Stomach smooth muscle (tissue), 2 donors: Measurements from ENCODE around the gene GJA9.

ENCODE experiments used
- H3K27ac ChIP-seq: one replicate; pipeline ENCODE4 v1.7.0; 2013; ENCODE audit warnings: mild to moderate bottlenecking, low read length, inconsistent platforms
- H3K27me3 ChIP-seq, 2 donors: one replicate each; pipeline ENCODE4 v1.7.0; 2013; ENCODE audit warnings: low read length in 2 of 2; ENCODE audit not compliant: insufficient read depth in 2 of 2, control insufficient read depth in 1 of 2
- H3K36me3 ChIP-seq, 2 donors: one replicate each; pipeline ENCODE4 v1.7.0; 2013; ENCODE audit warnings: low read length in 2 of 2; ENCODE audit not compliant: control insufficient read depth in 2 of 2, insufficient read depth in 2 of 2
- H3K4me1 ChIP-seq: one replicate; pipeline ENCODE4 v1.7.0; 2013; ENCODE audit warnings: low read length; ENCODE audit not compliant: control insufficient read depth, insufficient read depth
- H3K4me3 ChIP-seq, 2 donors: one replicate each; pipeline ENCODE4 v1.7.0; 2013; ENCODE audit warnings: low read length in 2 of 2
- H3K9ac ChIP-seq, 2 donors: one replicate each; pipeline ENCODE4 v1.7.0; 2013; ENCODE audit warnings: low read length in 2 of 2, mild to moderate bottlenecking in 1 of 2
- H3K9me3 ChIP-seq, 2 donors: one replicate each; pipeline ENCODE4 v1.7.0; 2013; ENCODE audit warnings: low read length in 2 of 2; ENCODE audit not compliant: control insufficient read depth in 2 of 2
- donor health status: healthy.
- donor health status: Pancreatic carcinoma.

The GJA9 gene

GRCh38 chr1:38831731-38832369 is 49.5 kb downstream of the GJA9 start:
- no peaks in the 10 kb centered on the region for H3K9me3 ChIP-seq
- peaks cover 10% of the 10 kb centered on the region for H3K4me1 ChIP-seq
- no peaks in the 10 kb centered on the region for H3K27me3 ChIP-seq
- no peak overlapping the region for H3K9ac ChIP-seq
- no peaks in the 10 kb centered on the region for H3K36me3 ChIP-seq
- H3K27ac ChIP-seq = no peak overlapping the region
- no peak overlapping the region for H3K4me3 ChIP-seq

GRCh38 chr1:38829368-38829767 is 52.0 kb downstream of the GJA9 start:
- Histone ChIP-seq H3K36me3 (no peaks in the 10 kb centered on the region), H3K4me3 (no peak overlapping the region), H3K4me1 (peaks cover 10% of the 10 kb centered on the region), H3K9ac (no peak overlapping the region), H3K27ac (no peak overlapping the region), H3K9me3 (no peaks in the 10 kb centered on the region), H3K27me3 (peaks cover 0 to 2% of the 10 kb centered on the region in 2 donors)

- Histone ChIP-seq H3K27ac (no peak overlapping the region), H3K27me3 (peaks cover 0 to 2% of the 10 kb centered on the region in 2 donors), H3K9me3 (no peaks in the 10 kb centered on the region), H3K4me1 (peaks cover 10% of the 10 kb centered on the region), H3K4me3 (no peak overlapping the region), H3K36me3 (no peaks in the 10 kb centered on the region), H3K9ac (no peak overlapping the region)
Observed at GRCh38 chr1:38827318-38827717, 54.1 kb downstream of the GJA9 start.

- Histone ChIP-seq H3K9ac (no peak overlapping the region), H3K4me1 (peaks cover 10% of the 10 kb centered on the region), H3K27me3 (peaks cover 0 to 2% of the 10 kb centered on the region in 2 donors), H3K4me3 (no peak overlapping the region), H3K36me3 (no peaks in the 10 kb centered on the region), H3K9me3 (no peaks in the 10 kb centered on the region), H3K27ac (no peak overlapping the region)
Observed at GRCh38 chr1:38826886-38827285, 54.5 kb downstream of the GJA9 start.

- Histone ChIP-seq H3K36me3 (no peaks in the 10 kb centered on the region), H3K9ac (no peak overlapping the region), H3K4me1 (peaks cover 10% of the 10 kb centered on the region), H3K9me3 (no peaks in the 10 kb centered on the region), H3K27ac (no peak overlapping the region), H3K27me3 (peaks cover 0 to 2% of the 10 kb centered on the region in 2 donors), H3K4me3 (no peak overlapping the region)
Observed at GRCh38 chr1:38826262-38826661, 55.1 kb downstream of the GJA9 start.
